Endothelial cell of umbilical vein (primary cell): ENCODE results near the gene ATOX1. TPM values are rescaled to one million over a fixed set of nuclear protein-coding genes. Genes with fewer than 3 reads are reported as not detected.

Experiments used
- BruUV-seq: library from RNA; stranded (reverse); fragments of 400-500 nt; replicated peaks from 2 replicates; lab custom pipeline; 2021; lab: Mats Ljungman, UMichigan
- CTCF ChIA-PET: fragments of 300-600, 350-600 bp; sonication (Branson Sonifier 250); formaldehyde crosslinking; loops from one replicate; lab custom pipeline; 2021; ENCODE audit warnings: antibody characterized with exemption, inconsistent platforms; lab: Charles Lee
- POLR2A ChIA-PET: fragments of 300-600, 350-600 bp; sonication (Branson Sonifier 250); formaldehyde crosslinking; loops from one replicate; lab custom pipeline; 2021; ENCODE audit warnings: antibody characterized with exemption, inconsistent platforms; lab: Charles Lee
- DNase-seq: peaks from one replicate; pipeline ENCODE4 v3.0.0-alpha.2; 2011; ENCODE audit warnings: low read depth, low spot score
- FAIRE-seq: peaks from 2 replicates; lab custom pipeline; 2011; peaks lifted over from hg19 to GRCh38; lab: Jason Lieb, UNC
- H2AFZ ChIP-seq: 2 replicates; pipeline ENCODE4 v1.6.0; 2012; ENCODE audit warnings: low read depth, low read length, control low read depth, inconsistent platforms
- H3K27ac ChIP-seq: 2 replicates; pipeline ENCODE4 v1.5.1; 2011; ENCODE audit warnings: low read depth, mild to moderate bottlenecking, control low read depth, low read length, moderate library complexity; ENCODE audit not compliant: insufficient read depth
- H3K27me3 ChIP-seq, 2 experiments: 2 replicates each; pipeline versions ENCODE4 v1.6.0 to v1.6.1; 2011; ENCODE audit warnings: low read length in 2 of 2, mixed read lengths in 1 of 2; ENCODE audit not compliant: control insufficient read depth in 2 of 2, insufficient read depth in 2 of 2
- H3K36me3 ChIP-seq, 2 experiments: 2 replicates in 1 of 2; 3 replicates in 1 of 2; pipeline ENCODE4 v1.5.1; 2011; ENCODE audit warnings: low read length in 2 of 2, mild to moderate bottlenecking in 1 of 2, moderate library complexity in 1 of 2; ENCODE audit not compliant: control insufficient read depth in 2 of 2, insufficient read depth in 2 of 2; ENCODE audit errors: extremely low read depth in 1 of 2
- H3K4me1 ChIP-seq: 3 replicates; pipeline ENCODE4 v1.5.1; 2011; ENCODE audit warnings: mild to moderate bottlenecking, low read length; ENCODE audit not compliant: control insufficient read depth, insufficient read depth; ENCODE audit errors: extremely low read depth
- H3K4me2 ChIP-seq: 2 replicates; pipeline ENCODE4 v1.6.1; 2011; ENCODE audit warnings: low read length, control low read depth, mixed read lengths; ENCODE audit not compliant: insufficient read depth
- H3K4me3 ChIP-seq, 3 experiments: fragments of 200-600 bp in 1 of 3; sonication (generic), shearing (Covaris generic) in 1 of 3; replicated peaks in 1 of 3; 2 replicates each; pipeline ENCODE4 v1.5.1; 2011 to 2016; ENCODE audit warnings: control low read depth in 3 of 3, low read length in 3 of 3, mild to moderate bottlenecking in 2 of 3, inconsistent platforms in 1 of 3, low read depth in 1 of 3, moderate library complexity in 1 of 3; ENCODE audit not compliant: insufficient read depth in 1 of 3
- H3K79me2 ChIP-seq: 2 replicates; pipeline ENCODE4 v1.6.0; 2012; ENCODE audit warnings: low read length, inconsistent platforms; ENCODE audit not compliant: control insufficient read depth, insufficient read depth
- H3K9ac ChIP-seq: replicated peaks from 2 replicates; pipeline ENCODE3; 2011; ENCODE audit warnings: low read length, control low read depth; ENCODE audit not compliant: insufficient read depth; ENCODE audit errors: extremely low read depth
- H3K9me1 ChIP-seq: replicated peaks from 3 replicates; pipeline ENCODE4 v1.6.0; 2011; ENCODE audit warnings: mild to moderate bottlenecking, low read length; ENCODE audit not compliant: control insufficient read depth, insufficient read depth; ENCODE audit errors: extremely low read depth
- H3K9me3 ChIP-seq: replicated peaks from 2 replicates; pipeline ENCODE4 v1.5.1; 2012; ENCODE audit warnings: low read length, inconsistent platforms; ENCODE audit not compliant: control insufficient read depth, insufficient read depth
- H4K20me1 ChIP-seq: replicated peaks from 2 replicates; pipeline ENCODE3; 2011; ENCODE audit warnings: mild to moderate bottlenecking, low read length; ENCODE audit not compliant: control insufficient read depth, insufficient read depth; ENCODE audit errors: extremely low read depth
- CTCF ChIP-seq, 2 donors: IDR thresholded peaks; 1 replicate in 1 of 2; 2 replicates in 1 of 2; pipeline ENCODE4 v1.5.1; 2011; ENCODE audit warnings: low read length in 2 of 2, mild to moderate bottlenecking in 2 of 2, moderate library complexity in 2 of 2, control low read depth in 1 of 2, inconsistent platforms in 1 of 2, low read depth in 1 of 2; ENCODE audit not compliant: insufficient read depth in 1 of 2; ENCODE audit errors: extremely low read depth in 1 of 2
- EZH2 ChIP-seq: IDR thresholded peaks from 2 replicates; pipeline ENCODE4 v1.6.1; 2012; ENCODE audit warnings: borderline replicate concordance, low read depth, mild to moderate bottlenecking, moderate library complexity, low read length, inconsistent platforms; ENCODE audit not compliant: severe bottlenecking
- FOS ChIP-seq: IDR thresholded peaks from 2 replicates; pipeline ENCODE4 v1.6.1; 2011; ENCODE audit warnings: mild to moderate bottlenecking, low read length, moderate library complexity, borderline replicate concordance; ENCODE audit not compliant: insufficient read depth
- GATA2 ChIP-seq: IDR thresholded peaks from 2 replicates; pipeline ENCODE4 v1.7.0; 2011; ENCODE audit warnings: low read depth, mild to moderate bottlenecking, moderate library complexity, mixed read lengths, low read length; ENCODE audit not compliant: insufficient read length, insufficient read depth
- JUN ChIP-seq: IDR thresholded peaks from 2 replicates; pipeline ENCODE4 v1.6.1; 2011; ENCODE audit warnings: borderline replicate concordance, low read depth; ENCODE audit not compliant: insufficient read length, insufficient read depth
- MAX ChIP-seq: IDR thresholded peaks from 2 replicates; pipeline ENCODE4 v1.6.1; 2011; ENCODE audit not compliant: insufficient read depth, insufficient read length
- MYC ChIP-seq: IDR thresholded peaks from one replicate; pipeline ENCODE4 v1.6.1; 2011; ENCODE audit warnings: mild to moderate bottlenecking, low read depth, low read length
- POLR2A ChIP-seq: IDR thresholded peaks from 2 replicates; pipeline ENCODE4 v1.6.1; 2012; ENCODE audit warnings: low read depth, mild to moderate bottlenecking, control low read depth, low read length
- POLR2AphosphoS5 ChIP-seq: IDR thresholded peaks from 2 replicates; pipeline ENCODE4 v1.6.1; 2012; ENCODE audit warnings: low read depth, mild to moderate bottlenecking, control low read depth, low read length, moderate library complexity; ENCODE audit not compliant: insufficient read depth
- dilution Hi-C: fragments of 300-500 bp; cut with MboI; formaldehyde crosslinking; loops from one replicate; pipeline ENCODE4 v1.15.0; 2019; ENCODE audit warnings: low sequenced_read_pairs; ENCODE audit not compliant: extremely low pct_ligation_motif_present
- intact Hi-C: fragments of 100-400 bp; cut with micrococcal nuclease; formaldehyde crosslinking; loops from one replicate; pipeline ENCODE4 v1.10.0; 2022
- polyA plus RNA-seq, 4 experiments: library from polyadenylated mRNA; depleted of rRNA in 3 of 4; stranded (reverse) in 3 of 4; unstranded in 1 of 4; fragments of >200 nt; gene quantifications; 2 replicates each; pipeline versions ENCODE4 v1.2.1 to v1.2.3, GENCODE V29; 2011 to 2012; ENCODE audit warnings: missing spikeins in 1 of 4
- total RNA-seq: library from RNA; stranded (reverse); gene quantifications from 2 replicates; pipeline ENCODE4 v1.2.3, GENCODE V29; 2021

Gene ATOX1
- total and polyA plus RNA-seq, 2 donors (not counting 3 experiments of a cell fraction or from before 2014, with no cell fraction given), result 113 to 292 TPM

GRCh38 chr5:151779531-151780125 lies 21.2 kb upstream of the ATOX1 start:
- no peak for DNase-seq
- Histone ChIP-seq H4K20me1 (peaks cover 41% of the 10 kb centered on the region), H3K27ac (no peak overlapping the region), H3K79me2 (peaks cover 100% of the 10 kb centered on the region), H3K9ac (no peak overlapping the region), H3K4me2 (peak overlapping the region; percentile 1), H3K9me1 (no peaks in the 10 kb centered on the region), H3K4me3 (no peak overlapping the region), H3K4me1 (peaks cover 21% of the 10 kb centered on the region), H3K36me3 (peaks cover 2% of the 10 kb centered on the region in 2 experiments), H2AFZ (no peak overlapping the region), H3K27me3 (no peaks in the 10 kb centered on the region), H3K9me3 (no peaks in the 10 kb centered on the region)
- no peak for TF ChIP-seq JUN
- TF ChIP-seq FOS, result no peak
- TF ChIP-seq MYC, result no peak
- BruUV-seq, result no TSS peak
- POLR2A ChIA-PET, result no interaction called here
- dilution Hi-C loops (no loop called here), intact Hi-C loops (loop anchor here (10.0 kb wide), 1 partner anchor 525 kb away; the partner anchor contains the start of gene GM2A)
- FAIRE-seq, result no peak
- CTCF ChIA-PET, result no interaction called here

GRCh38 chr5:151775025-151775606 lies 16.7 kb upstream of the ATOX1 start:
- intact Hi-C loops (loop anchor here (10.0 kb wide), 1 partner anchor 520 kb away; the partner anchor contains the start of gene GM2A), dilution Hi-C loops (no loop called here)
- POLR2A ChIA-PET, result no interaction called here
- H3K79me2 ChIP-seq, result peaks cover 81% of the 10 kb centered on the region
- H4K20me1 ChIP-seq, result peaks cover 26% of the 10 kb centered on the region
- no peak for DNase-seq
- no peak overlapping the region for H2AFZ ChIP-seq
- H3K4me3 ChIP-seq, result peak overlapping the region in 1 of 3 experiments; percentile 10
- peak overlapping the region; percentile 97 for H3K4me2 ChIP-seq
- no peak overlapping the region for H3K27ac ChIP-seq
- H3K9me1 ChIP-seq, result no peaks in the 10 kb centered on the region
- no TSS peak for BruUV-seq
- peaks cover 2% of the 10 kb centered on the region in 2 experiments for H3K36me3 ChIP-seq
- no peaks in the 10 kb centered on the region for H3K27me3 ChIP-seq
- no peaks in the 10 kb centered on the region for H3K9me3 ChIP-seq
- no peak for FAIRE-seq
- TF ChIP-seq GATA2 (no peak), JUN (no peak), MAX (no peak), EZH2 (no peak), FOS (no peak), MYC (no peak), POLR2A (no peak), POLR2AphosphoS5 (no peak), CTCF (IDR thresholded peaks at IDR 0.05; ENCODE audit: extremely low read depth in 1 of 2, insufficient read depth in 1 of 2, low read depth in 1 of 2, low read length in 2 of 2) (no peak)
- no peak overlapping the region for H3K9ac ChIP-seq
- CTCF ChIA-PET, result interaction anchor here (0.9 to 1.0 kb wide), 2 partner anchors 28 to 50 kb away, joined by 3 read pairs; no protein-coding TSS in a partner anchor
- H3K4me1 ChIP-seq, result peaks cover 38% of the 10 kb centered on the region
